Vagina (tissue), 2 donors: Measurements from ENCODE around the gene EDN3. TPM values are rescaled to one million over a fixed set of nuclear protein-coding genes. Genes with fewer than 3 reads are reported as not detected.
"Not testable (repeated sequence)": the region's sequence is repeated elsewhere in the genome, so short reads cannot be mapped to it uniquely, and the experiment has no call there.

Source experiments
- DNase-seq, 2 donors: peaks; one replicate each; pipeline ENCODE4 v3.0.0-alpha.2; 2017; ENCODE audit errors: extremely low spot score in 2 of 2
- H3K27ac ChIP-seq: fragments of 200-600 bp; sonication (generic); one replicate; pipeline ENCODE4 v1.5.1; 2019
- H3K27me3 ChIP-seq: fragments of 200-600 bp; sonication (generic); one replicate; pipeline ENCODE4 v1.5.1; 2019
- H3K36me3 ChIP-seq, 2 donors: fragments of 200-600 bp; sonication (generic); one replicate each; pipeline ENCODE4 v1.5.1; 2017 to 2019
- H3K4me1 ChIP-seq: fragments of 200-600 bp; sonication (generic); one replicate; pipeline ENCODE4 v1.5.1; 2019
- H3K4me3 ChIP-seq, 2 donors: fragments of 200-600 bp; sonication (generic); 1 replicate in 1 of 2; 2 replicates in 1 of 2; pipeline ENCODE4 v1.5.1; 2016 to 2019
- H3K9me3 ChIP-seq: fragments of 200-600 bp; sonication (generic); one replicate; pipeline ENCODE4 v1.5.1; 2019
- POLR2A ChIP-seq, 2 donors: fragments of 450-650 bp; IDR thresholded peaks; one replicate each; pipeline ENCODE4 v1.6.1; 2017; ENCODE audit warnings: antibody characterized with exemption in 2 of 2, mild to moderate bottlenecking in 2 of 2, moderate library complexity in 2 of 2
- POLR2AphosphoS5 ChIP-seq, 2 donors: sonication (generic); formaldehyde crosslinking; IDR thresholded peaks; one replicate each; pipeline ENCODE4 v1.9.0; 2017; ENCODE audit warnings: antibody characterized with exemption in 2 of 2, mild to moderate bottlenecking in 2 of 2, low read depth in 1 of 2; ENCODE audit not compliant: insufficient read depth in 1 of 2
- intact Hi-C: fragments of 100-400 bp; cut with DNase I; formaldehyde crosslinking; loops from one replicate; pipeline ENCODE4 v1.15.1; 2023
- total RNA-seq: library from RNA; depleted of rRNA; stranded (reverse); fragments of >200 nt; gene quantifications from one replicate; pipeline ENCODE4 v1.2.3, GENCODE V29; 2016
- TF ChIP-seq, protein P1 (sequence below), 3 experiments: fragments of 450-650 bp in 2 of 3; fragments of 200-600 bp in 1 of 3; sonication (generic) in 1 of 3; IDR thresholded peaks; one replicate each; pipeline ENCODE4 v1.5.1; 2017 to 2019; ENCODE audit warnings: antibody characterized with exemption in 3 of 3, mild to moderate bottlenecking in 2 of 3, moderate library complexity in 2 of 3

EDN3 gene
- total RNA-seq, 1 donor from 2014 or later, result 220 TPM

DNA sequence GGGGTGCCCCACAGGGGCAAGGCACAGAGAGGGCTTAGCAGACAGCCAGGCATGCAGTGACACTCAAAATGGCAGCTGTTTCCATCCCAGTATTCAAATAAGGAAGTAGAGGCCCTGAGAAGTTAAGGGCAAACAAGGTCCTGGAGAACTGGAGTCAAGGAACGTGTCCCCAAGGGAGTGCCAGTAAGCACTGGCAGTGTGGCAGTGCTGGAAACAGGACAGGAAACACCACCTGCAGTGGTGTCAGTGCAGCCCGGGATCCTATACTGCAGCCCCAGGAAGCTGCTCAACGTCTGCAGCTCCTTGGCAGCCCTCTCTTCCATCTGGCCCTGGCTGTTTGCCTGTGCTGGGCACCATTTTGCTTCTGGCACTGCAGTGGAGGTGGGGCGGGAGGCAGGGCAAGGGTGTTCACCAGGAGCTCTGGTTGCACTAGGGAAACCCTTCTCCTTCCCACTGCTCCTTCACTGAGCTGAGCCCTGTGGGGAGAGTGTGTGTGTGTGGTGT is 56.3 kb downstream of the EDN3 start:
- intact Hi-C loops, result no loop called here
- Histone ChIP-seq H3K27ac (no peak overlapping the region), H3K9me3 (no peaks in the 10 kb centered on the region), H3K36me3 (no peaks in the 10 kb centered on the region), H3K4me3 (no peak overlapping the region), H3K27me3 (no peaks in the 10 kb centered on the region), H3K4me1 (no peaks in the 10 kb centered on the region)
- no peak for DNase-seq
- TF ChIP-seq POLR2AphosphoS5 (IDR thresholded peaks at IDR 0.05; ENCODE audit: insufficient read depth in 1 of 2, low read depth in 1 of 2), result no peak
- TF ChIP-seq POLR2A (IDR thresholded peaks at IDR 0.05), result no peak
- TF ChIP-seq, protein P1, sequence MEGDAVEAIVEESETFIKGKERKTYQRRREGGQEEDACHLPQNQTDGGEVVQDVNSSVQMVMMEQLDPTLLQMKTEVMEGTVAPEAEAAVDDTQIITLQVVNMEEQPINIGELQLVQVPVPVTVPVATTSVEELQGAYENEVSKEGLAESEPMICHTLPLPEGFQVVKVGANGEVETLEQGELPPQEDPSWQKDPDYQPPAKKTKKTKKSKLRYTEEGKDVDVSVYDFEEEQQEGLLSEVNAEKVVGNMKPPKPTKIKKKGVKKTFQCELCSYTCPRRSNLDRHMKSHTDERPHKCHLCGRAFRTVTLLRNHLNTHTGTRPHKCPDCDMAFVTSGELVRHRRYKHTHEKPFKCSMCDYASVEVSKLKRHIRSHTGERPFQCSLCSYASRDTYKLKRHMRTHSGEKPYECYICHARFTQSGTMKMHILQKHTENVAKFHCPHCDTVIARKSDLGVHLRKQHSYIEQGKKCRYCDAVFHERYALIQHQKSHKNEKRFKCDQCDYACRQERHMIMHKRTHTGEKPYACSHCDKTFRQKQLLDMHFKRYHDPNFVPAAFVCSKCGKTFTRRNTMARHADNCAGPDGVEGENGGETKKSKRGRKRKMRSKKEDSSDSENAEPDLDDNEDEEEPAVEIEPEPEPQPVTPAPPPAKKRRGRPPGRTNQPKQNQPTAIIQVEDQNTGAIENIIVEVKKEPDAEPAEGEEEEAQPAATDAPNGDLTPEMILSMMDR (IDR thresholded peaks at IDR 0.05), result no peak

DNA sequence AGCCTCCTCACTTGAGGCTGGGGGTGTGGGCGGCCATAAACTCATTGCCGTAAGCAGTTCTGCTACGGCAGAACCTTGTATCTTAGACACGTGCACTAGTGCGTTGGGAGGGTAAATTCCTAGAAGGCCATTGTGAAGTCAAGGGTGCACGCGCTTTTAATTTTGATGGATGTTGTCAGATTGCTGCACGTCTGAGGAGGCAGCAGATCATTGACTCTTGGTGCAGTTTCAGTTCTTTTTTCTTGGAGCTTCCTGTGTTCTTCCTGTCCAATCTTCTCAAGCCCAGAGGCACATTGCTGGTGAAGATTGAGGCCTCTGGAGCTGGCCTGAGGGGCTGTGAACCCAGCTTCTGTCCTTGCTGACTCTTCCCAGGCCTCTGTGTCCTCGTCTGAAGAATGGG is 58.4 kb downstream of the EDN3 start:
- H3K27ac ChIP-seq, H3K4me3 ChIP-seq, H3K36me3 ChIP-seq, H3K27me3 ChIP-seq, intact Hi-C loops, H3K4me1 ChIP-seq, DNase-seq, H3K9me3 ChIP-seq: not testable (repeated sequence)

DNA sequence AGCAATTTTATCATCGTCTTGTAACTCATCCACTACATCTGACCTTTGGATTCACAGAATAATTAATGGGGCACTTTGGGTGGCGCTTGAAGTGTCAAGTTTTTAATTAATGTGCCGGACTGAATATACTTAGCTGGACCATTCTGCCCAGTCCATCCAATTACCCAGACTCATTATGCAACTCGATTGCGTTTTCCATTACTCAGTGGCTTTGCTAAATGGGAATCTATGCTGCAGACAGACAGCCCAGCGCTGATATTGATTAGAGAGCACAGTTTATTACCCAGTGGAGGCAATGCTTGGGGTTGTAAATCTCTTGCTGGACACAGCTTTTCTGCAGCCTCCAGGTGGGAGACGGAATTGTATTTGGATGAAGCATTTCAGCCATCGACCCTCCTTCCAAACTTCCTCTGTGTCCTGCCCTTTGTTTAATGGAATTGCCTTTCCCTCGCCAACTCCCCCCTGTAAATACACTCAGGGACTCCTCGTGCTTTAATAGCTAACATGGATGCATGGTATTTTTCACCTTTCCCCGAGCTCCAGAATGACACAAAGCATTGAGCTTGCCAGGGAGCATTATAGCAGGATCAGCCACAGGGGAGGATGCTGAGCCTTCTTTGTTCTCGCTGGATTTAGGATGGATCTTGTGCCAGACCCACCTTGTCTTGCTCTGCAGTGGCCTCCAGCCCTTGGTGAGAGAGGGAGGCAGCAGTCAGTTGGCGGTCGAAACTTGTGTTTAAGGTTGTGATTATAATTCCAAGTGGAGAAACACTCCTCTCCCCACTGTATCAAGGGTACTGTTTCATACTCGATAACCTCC is 59.7 kb downstream of the EDN3 start:
- H3K4me3 ChIP-seq, result no peak overlapping the region
- no peaks in the 10 kb centered on the region for H3K36me3 ChIP-seq
- intact Hi-C loops, result no loop called here
- H3K4me1 ChIP-seq, result no peaks in the 10 kb centered on the region
- no peak overlapping the region for H3K27ac ChIP-seq
- no peaks in the 10 kb centered on the region for H3K9me3 ChIP-seq
- no peak for DNase-seq
- TF ChIP-seq POLR2A (IDR thresholded peaks at IDR 0.05), result no peak
- TF ChIP-seq, protein P1 (IDR thresholded peaks at IDR 0.05), result no peak
- TF ChIP-seq POLR2AphosphoS5 (IDR thresholded peaks at IDR 0.05; ENCODE audit: insufficient read depth in 1 of 2, low read depth in 1 of 2), result no peak
- H3K27me3 ChIP-seq, result no peaks in the 10 kb centered on the region

DNA sequence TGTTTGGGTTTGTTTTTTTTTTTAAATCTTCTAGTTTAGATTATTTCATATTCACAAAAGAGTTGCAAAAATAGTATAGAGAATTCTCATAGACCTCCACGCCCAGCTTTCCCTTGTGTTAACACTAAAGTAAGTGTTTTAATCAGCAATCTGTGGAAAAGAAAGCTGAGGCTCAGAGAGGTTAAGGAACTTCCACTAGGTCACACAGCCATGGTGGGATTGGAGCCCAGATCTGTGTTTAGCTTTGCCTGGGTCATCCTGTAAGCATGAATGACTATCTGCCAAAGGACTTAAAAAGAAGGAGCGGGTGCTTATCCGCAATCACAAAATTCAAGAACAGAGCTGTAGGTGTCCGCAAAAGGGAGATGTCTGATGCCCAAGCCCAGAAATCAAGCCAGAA is 60.5 kb downstream of the EDN3 start:
- H3K36me3 ChIP-seq, result no peaks in the 10 kb centered on the region
- no peak overlapping the region for H3K27ac ChIP-seq
- H3K27me3 ChIP-seq, result no peaks in the 10 kb centered on the region
- TF ChIP-seq, protein P1 (IDR thresholded peaks at IDR 0.05), result no peak
- TF ChIP-seq POLR2AphosphoS5 (IDR thresholded peaks at IDR 0.05; ENCODE audit: insufficient read depth in 1 of 2, low read depth in 1 of 2) (no peak), POLR2A (IDR thresholded peaks at IDR 0.05) (no peak)
- H3K4me3 ChIP-seq, result no peak overlapping the region
- no peak for DNase-seq
- no peaks in the 10 kb centered on the region for H3K4me1 ChIP-seq
- H3K9me3 ChIP-seq, result no peaks in the 10 kb centered on the region
- intact Hi-C loops, result no loop called here

DNA sequence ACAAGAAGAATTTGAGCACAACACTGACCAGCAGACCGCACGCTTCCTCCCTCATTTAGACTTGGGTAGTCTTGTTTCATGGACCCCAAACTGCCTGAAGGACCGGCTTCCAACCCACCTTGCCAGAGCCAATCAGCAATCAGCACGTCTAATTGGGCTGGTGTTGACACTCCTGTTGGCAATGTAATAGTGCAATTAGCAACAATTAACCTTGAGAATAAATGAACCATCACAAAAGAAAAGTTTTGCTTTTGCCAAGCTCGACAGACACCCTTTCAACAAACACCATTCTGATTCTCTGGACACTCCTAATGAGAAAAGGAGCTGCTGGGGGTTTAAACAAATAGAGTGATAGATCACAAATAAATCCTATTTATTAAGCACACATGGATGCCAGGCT is 61.0 kb downstream of the EDN3 start:
- Histone ChIP-seq H3K27me3 (no peaks in the 10 kb centered on the region), H3K36me3 (no peaks in the 10 kb centered on the region), H3K27ac (no peak overlapping the region), H3K4me3 (no peak overlapping the region), H3K4me1 (no peaks in the 10 kb centered on the region), H3K9me3 (no peaks in the 10 kb centered on the region)
- TF ChIP-seq, protein P1 (IDR thresholded peaks at IDR 0.05), result no peak
- TF ChIP-seq POLR2AphosphoS5 (IDR thresholded peaks at IDR 0.05; ENCODE audit: insufficient read depth in 1 of 2, low read depth in 1 of 2), result no peak
- no peak for TF ChIP-seq POLR2A (IDR thresholded peaks at IDR 0.05)
- no peak for DNase-seq
- intact Hi-C loops, result no loop called here
